K562 (cell line): ENCODE measurements around the gene IGSF3.

Experiments used
- ATF7 ChIP-seq: fragments of 450-650 bp; IDR thresholded peaks from 2 replicates; pipeline ENCODE4 v1.7.1; 2014; ENCODE audit warnings: mild to moderate bottlenecking, moderate library complexity
- TEAD4 ChIP-seq, 2 experiments: sonication (generic) in 1 of 2; formaldehyde crosslinking in 1 of 2; IDR thresholded peaks; 2 replicates each; pipeline versions ENCODE4 v1.6.1 to v1.8.0; 2012 to 2022; ENCODE audit warnings: borderline replicate concordance in 1 of 2, inconsistent platforms in 1 of 2, low read length in 1 of 2, mild to moderate bottlenecking in 1 of 2, missing genetic modification reagents in 1 of 2
- U2AF2 ChIP-seq: fragments of 200-400 bp; formaldehyde crosslinking; optimal IDR thresholded peaks from 2 replicates; pipeline ENCODE3; 2017; ENCODE audit warnings: low read depth, mild to moderate bottlenecking, low read length

DNA sequence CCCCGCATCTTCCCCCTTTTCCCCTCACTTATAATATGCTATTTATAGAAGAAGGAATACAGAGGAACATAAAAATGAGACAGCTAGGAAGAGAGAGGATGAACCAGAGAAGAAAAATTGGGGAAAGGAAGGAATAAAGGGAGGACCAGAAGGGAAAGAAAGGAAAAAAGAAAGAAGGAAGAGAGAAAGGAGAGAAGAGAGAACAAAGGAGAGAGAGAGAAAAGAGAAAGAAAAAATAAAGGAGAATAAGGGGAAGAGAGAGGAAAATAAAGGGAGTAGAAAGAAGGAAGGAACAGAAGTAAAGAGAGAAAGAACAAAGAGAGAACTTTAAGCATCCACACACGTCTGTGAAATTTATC is 11.2 kb upstream of the IGSF3 start:
- TF ChIP-seq TEAD4 (IDR thresholded peaks at IDR 0.05; ENCODE audit: low read length) = 0 out of 2 replicates have a peak, but pooled peaks have one; percentile 8
- TF ChIP-seq TEAD4 (CRISPR knock-in tag; IDR thresholded peaks at IDR 0.05; ENCODE audit: borderline replicate concordance) = no peak
- TF ChIP-seq ATF7 = no peak
- TF ChIP-seq U2AF2 = no peak
